GM21367 (cell line): ENCODE results near the gene SELENOS.

Source experiments
- ATAC-seq: cut with Tn5 transposase; IDR thresholded peaks from one replicate; pipeline ENCODE4 v1.9.1; 2021; ENCODE audit not compliant: unreplicated experiment

Gene SELENOS

GRCh38 chr15:101225658-101226057, 51.6 kb downstream of the SELENOS start:
- no peak for ATAC-seq
